ENCODE results near the gene RBPJ.

Gene RBPJ

DNA sequence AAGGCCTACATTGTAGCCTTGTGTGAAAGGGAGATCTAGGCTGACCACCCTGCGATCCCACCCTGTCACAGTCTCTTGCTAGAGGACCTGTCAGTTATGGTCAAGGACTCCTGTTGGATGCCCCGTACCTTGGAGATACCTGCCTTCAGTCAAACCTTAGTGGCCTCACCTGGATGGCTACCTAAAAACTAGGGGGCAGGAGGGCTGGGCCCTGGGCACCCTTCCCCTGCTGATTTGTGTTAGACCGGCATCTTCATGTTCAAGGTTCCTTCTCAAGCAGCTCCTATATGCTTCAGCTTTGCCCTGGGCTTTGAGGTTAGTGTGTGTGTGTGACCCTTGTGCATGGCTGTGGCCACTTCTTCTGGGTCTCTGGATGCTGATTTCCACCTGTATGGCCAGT lies 134.1 kb downstream of the RBPJ start:
- no peaks in the 10 kb centered on the region for H3K36me3 ChIP-seq
- no peak for TF ChIP-seq CTCF (IDR thresholded peaks at IDR 0.05)
- H3K9me3 ChIP-seq, result peaks cover 0 to 4% (median 0%) of the 10 kb centered on the region in 3 donors
- no peak overlapping the region for H3K27ac ChIP-seq
- intact Hi-C loops (cut with DNase I; ENCODE audit: low total_unique reads), result loop anchor here (10.0 kb wide), 2 partner anchors 430 to 560 kb away; no protein-coding TSS in a partner anchor
- no peaks in the 10 kb centered on the region for H3K27me3 ChIP-seq
- no peak overlapping the region for H3K4me3 ChIP-seq
- DNase-seq, result no peak
- H3K4me1 ChIP-seq, result no peaks in the 10 kb centered on the region

DNA sequence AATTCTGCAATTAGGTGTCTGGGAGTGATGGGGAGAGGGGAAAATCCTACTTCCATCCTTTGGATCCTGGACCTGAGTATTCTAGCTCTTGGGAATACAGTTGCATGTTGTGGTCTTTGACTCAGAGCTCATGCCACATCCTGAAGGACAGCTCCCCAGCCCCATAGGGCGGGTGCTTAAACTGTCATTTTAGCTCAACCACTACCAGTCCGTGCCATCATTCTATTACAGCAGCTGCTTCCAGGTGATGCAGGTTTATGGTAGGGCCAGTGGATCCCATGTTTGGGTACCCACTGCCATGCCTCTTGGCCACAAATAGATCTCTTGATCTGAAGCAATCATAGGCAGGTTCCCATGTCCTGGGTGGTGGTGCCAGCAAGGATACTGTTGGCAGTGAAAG lies 134.8 kb downstream of the RBPJ start:
- no peaks in the 10 kb centered on the region for H3K4me1 ChIP-seq
- intact Hi-C loops (cut with DNase I; ENCODE audit: low total_unique reads), result loop anchor here (10.0 kb wide), 2 partner anchors 429 to 559 kb away; no protein-coding TSS in a partner anchor
- no peak for TF ChIP-seq CTCF (IDR thresholded peaks at IDR 0.05)

DNA sequence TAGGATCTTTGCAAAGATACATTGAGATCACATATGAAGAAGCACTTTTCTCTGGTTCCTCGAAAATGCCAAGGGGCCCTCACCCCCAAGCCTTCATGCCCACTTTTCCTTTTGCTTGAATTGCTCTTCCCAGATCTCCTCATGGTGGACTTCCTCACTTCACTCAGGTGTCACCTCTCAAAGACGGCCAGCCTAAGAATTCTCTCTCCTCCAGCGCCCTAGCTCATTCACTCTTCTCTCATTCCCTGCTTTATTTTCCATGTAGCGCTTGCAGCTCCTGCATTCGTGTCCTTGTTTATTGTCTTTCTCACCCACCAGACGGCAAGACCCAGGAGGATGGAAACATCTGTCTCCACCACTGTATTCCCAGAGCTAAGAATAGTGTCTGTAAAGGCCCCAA lies 136.6 kb downstream of the RBPJ start:
- DNase-seq, result no peak
- no peak for TF ChIP-seq CTCF (IDR thresholded peaks at IDR 0.05)
- H3K9me3 ChIP-seq, result peaks cover 0 to 4% (median 0%) of the 10 kb centered on the region in 3 donors
- H3K27ac ChIP-seq, result no peak overlapping the region
- no peaks in the 10 kb centered on the region for H3K4me1 ChIP-seq
- no peaks in the 10 kb centered on the region for H3K27me3 ChIP-seq
- intact Hi-C loops (cut with DNase I; ENCODE audit: low total_unique reads), result loop anchor here (10.0 kb wide), 2 partner anchors 427 to 557 kb away; no protein-coding TSS in a partner anchor
- H3K4me3 ChIP-seq, result no peak overlapping the region
- no peaks in the 10 kb centered on the region for H3K36me3 ChIP-seq

More for the DNA sequence above, 134.8 kb downstream of the RBPJ start:
- no peak for DNase-seq
- peaks cover 0 to 4% (median 0%) of the 10 kb centered on the region in 3 donors for H3K9me3 ChIP-seq
- no peaks in the 10 kb centered on the region for H3K36me3 ChIP-seq
- H3K4me3 ChIP-seq, result no peak overlapping the region
- no peaks in the 10 kb centered on the region for H3K27me3 ChIP-seq
- H3K27ac ChIP-seq, result no peak overlapping the region

GRCh38 chr4:26458157-26458561 lies 137.3 kb downstream of the RBPJ start:
- TF ChIP-seq CTCF (IDR thresholded peaks at IDR 0.05), result no peak
- Histone ChIP-seq H3K4me1 (no peaks in the 10 kb centered on the region), H3K27me3 (no peaks in the 10 kb centered on the region), H3K36me3 (no peaks in the 10 kb centered on the region), H3K4me3 (no peak overlapping the region), H3K9me3 (peaks cover 0 to 4% (median 0%) of the 10 kb centered on the region in 3 donors), H3K27ac (no peak overlapping the region)
- no peak for DNase-seq
- intact Hi-C loops (cut with DNase I; ENCODE audit: low total_unique reads), result loop anchor here (10.0 kb wide), 2 partner anchors 427 to 557 kb away; no protein-coding TSS in a partner anchor

DNA sequence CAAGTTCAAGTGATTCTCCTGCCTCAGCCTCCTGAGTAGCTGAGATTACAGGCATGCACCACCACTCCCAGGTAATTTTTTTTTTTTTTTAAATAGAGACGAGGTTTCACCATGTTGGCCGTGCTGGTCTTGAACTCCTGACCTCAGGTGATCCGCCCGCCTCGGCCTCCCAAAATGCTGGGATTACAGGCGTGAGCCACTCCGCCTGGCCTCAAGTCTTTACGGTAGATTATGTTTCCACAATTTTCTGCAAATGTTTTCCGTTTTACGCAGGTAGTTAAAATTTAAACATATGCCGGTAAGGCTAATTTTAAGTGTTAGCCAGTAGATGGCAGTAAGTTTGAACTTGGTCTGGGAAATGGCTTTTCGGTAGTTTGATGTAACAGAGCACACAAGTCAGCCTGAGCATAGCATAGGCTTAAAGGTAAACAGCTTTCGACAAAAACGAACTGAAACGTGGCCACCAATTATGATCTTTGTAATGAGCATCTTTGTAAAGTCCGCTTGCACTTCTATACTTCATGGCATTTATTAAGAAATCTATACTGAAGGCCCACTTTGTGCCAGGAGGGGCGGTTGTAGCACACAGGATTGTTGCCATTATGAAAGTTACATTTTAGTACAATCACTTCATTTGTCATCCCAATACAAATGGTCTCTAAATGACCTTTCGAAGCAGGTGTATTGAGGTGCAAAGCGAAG lies 138.4 kb downstream of the RBPJ start:
- Histone ChIP-seq H3K36me3 (no peaks in the 10 kb centered on the region), H3K4me3 (no peak overlapping the region), H3K27me3 (no peaks in the 10 kb centered on the region), H3K9me3 (no peaks in the 10 kb centered on the region), H3K4me1 (no peaks in the 10 kb centered on the region), H3K27ac (no peak overlapping the region)
- TF ChIP-seq CTCF (IDR thresholded peaks at IDR 0.05), result peak; percentile 42 to 44
- no peak for DNase-seq
- intact Hi-C loops (cut with DNase I; ENCODE audit: low total_unique reads), result loop anchor here (10.0 kb wide), 2 partner anchors 426 to 556 kb away; no protein-coding TSS in a partner anchor

All from tibial artery (tissue), 4 donors.